Astrocyte (in vitro differentiated cells and primary cell): ENCODE results near the gene OS9. TPM values are rescaled to one million over a fixed set of nuclear protein-coding genes. Genes with fewer than 3 reads are reported as not detected.

Source experiments
- DNase-seq: peaks from one replicate; pipeline ENCODE4 v3.0.0-alpha.2; 2010; ENCODE audit warnings: low read depth
- FAIRE-seq: peaks from 2 replicates; lab custom pipeline; 2011; peaks lifted over from hg19 to GRCh38; lab: Jason Lieb, UNC
- H2AFZ ChIP-seq: 2 replicates; pipeline ENCODE4 v1.6.0; 2012; ENCODE audit warnings: low read depth, low read length, inconsistent platforms
- H3K27ac ChIP-seq: 2 replicates; pipeline ENCODE4 v1.5.1; 2011; ENCODE audit warnings: low read depth, low read length, inconsistent platforms
- H3K27me3 ChIP-seq: 2 replicates; pipeline ENCODE4 v1.6.0; 2011; ENCODE audit warnings: low read length, inconsistent platforms; ENCODE audit not compliant: insufficient read depth
- H3K36me3 ChIP-seq: 2 replicates; pipeline ENCODE4 v1.5.1; 2011; ENCODE audit warnings: low read length, inconsistent platforms; ENCODE audit not compliant: insufficient read depth
- H3K4me1 ChIP-seq: 2 replicates; pipeline ENCODE4 v1.5.1; 2011; ENCODE audit warnings: low read length, inconsistent platforms; ENCODE audit not compliant: insufficient read depth
- H3K4me2 ChIP-seq: 2 replicates; pipeline ENCODE4 v1.6.0; 2012; ENCODE audit warnings: low read length, inconsistent platforms
- H3K4me3 ChIP-seq: 2 replicates; pipeline ENCODE4 v1.5.1; 2011; ENCODE audit warnings: low read depth, mild to moderate bottlenecking, low read length, inconsistent platforms; ENCODE audit not compliant: insufficient read depth
- H3K79me2 ChIP-seq: 2 replicates; pipeline ENCODE4 v1.6.0; 2012; ENCODE audit warnings: mild to moderate bottlenecking, low read length, inconsistent platforms; ENCODE audit not compliant: insufficient read depth
- H3K9ac ChIP-seq: 2 replicates; pipeline ENCODE4 v1.6.0; 2012; ENCODE audit warnings: mild to moderate bottlenecking, low read length, inconsistent platforms
- H3K9me3 ChIP-seq: 2 replicates; pipeline ENCODE4 v1.5.1; 2012; ENCODE audit warnings: low read depth, mild to moderate bottlenecking, low read length, inconsistent platforms; ENCODE audit not compliant: insufficient read depth
- H4K20me1 ChIP-seq: 2 replicates; pipeline ENCODE4 v1.6.0; 2012; ENCODE audit warnings: low read length, inconsistent platforms; ENCODE audit not compliant: insufficient read depth
- H3K27ac Mint-ChIP-seq: one replicate; pipeline ENCODE4 v1.8.0; 2021; ENCODE audit warnings: mild to moderate bottlenecking, mixed read lengths; ENCODE audit not compliant: unreplicated experiment
- H3K27me3 Mint-ChIP-seq: one replicate; pipeline ENCODE4 v1.8.0; 2021; ENCODE audit warnings: low read depth, mixed read lengths; ENCODE audit not compliant: unreplicated experiment
- H3K36me3 Mint-ChIP-seq: one replicate; pipeline ENCODE4 v1.8.0; 2021; ENCODE audit warnings: low read depth, mixed read lengths; ENCODE audit not compliant: unreplicated experiment
- H3K4me1 Mint-ChIP-seq: one replicate; pipeline ENCODE4 v1.8.0; 2021; ENCODE audit warnings: low read depth, mixed read lengths; ENCODE audit not compliant: unreplicated experiment
- H3K4me3 Mint-ChIP-seq: one replicate; pipeline ENCODE4 v1.8.0; 2021; ENCODE audit warnings: mild to moderate bottlenecking, moderate library complexity, mixed read lengths; ENCODE audit not compliant: unreplicated experiment
- H3K9me3 Mint-ChIP-seq: one replicate; pipeline ENCODE4 v1.8.0; 2021; ENCODE audit warnings: mild to moderate bottlenecking, mixed read lengths; ENCODE audit not compliant: unreplicated experiment
- CTCF ChIP-seq: IDR thresholded peaks from 2 replicates; pipeline ENCODE4 v1.5.1; 2011; ENCODE audit warnings: low read depth, mild to moderate bottlenecking, inconsistent platforms, low read length, moderate library complexity; ENCODE audit not compliant: insufficient read depth
- EZH2 ChIP-seq: IDR thresholded peaks from 2 replicates; pipeline ENCODE4 v1.6.1; 2012; ENCODE audit warnings: mild to moderate bottlenecking, low read length, inconsistent platforms; ENCODE audit not compliant: insufficient read depth
- total RNA-seq: library from RNA; stranded (reverse); gene quantifications from 2 replicates; pipeline ENCODE4 v1.2.1, GENCODE V29; 2021

OS9 gene
- total RNA-seq, 1 donor from 2014 or later, result 194 TPM

- Histone ChIP-seq H3K9ac (peak overlapping the region; percentile 96), H3K9me3 (no peaks in the 10 kb centered on the region), H3K27me3 (peaks cover 25% of the 10 kb centered on the region), H4K20me1 (no peaks in the 10 kb centered on the region), H3K4me3 (peak overlapping the region; percentile 77), H3K79me2 (peaks cover 12% of the 10 kb centered on the region), H3K4me1 (peaks cover 5% of the 10 kb centered on the region), H3K27ac (peak overlapping the region; percentile 93), H2AFZ (peak overlapping the region; percentile 35), H3K36me3 (peaks cover 21% of the 10 kb centered on the region), H3K4me2 (peak overlapping the region; percentile 97)
- no peak for TF ChIP-seq EZH2
- no peak for TF ChIP-seq CTCF
- Mint-ChIP-seq H3K9me3 (no peaks in the 10 kb centered on the region), H3K36me3 (peaks cover 28% of the 10 kb centered on the region), H3K27me3 (peaks cover 20% of the 10 kb centered on the region), H3K4me1 (peaks cover 6% of the 10 kb centered on the region), H3K4me3 (peak overlapping the region; percentile 95), H3K27ac (peak overlapping the region; percentile 97)
- DNase-seq (no peak), FAIRE-seq (no peak)
Measured at GRCh38 chr12:57744194-57744776, 50.4 kb downstream of the OS9 start.

GRCh38 chr12:57744777-57745484 is 51.0 kb downstream of the OS9 start, which contains the start of gene TSPAN31:
TSS of gene TSPAN31 (plus strand) at chr12:57745039. CDS start at chr12:57745155, 116 bp downstream.
- TF ChIP-seq EZH2 (no peak), CTCF (no peak)
- Histone ChIP-seq H3K4me1 (peaks cover 5% of the 10 kb centered on the region), H3K9me3 (no peaks in the 10 kb centered on the region), H3K4me3 (peak within 1 kb of the TSS; percentile 77), H4K20me1 (no peaks in the 10 kb centered on the region), H3K79me2 (peaks cover 19% of the 10 kb centered on the region), H2AFZ (peak within 1 kb of the TSS; percentile 52), H3K36me3 (peaks cover 21% of the 10 kb centered on the region), H3K9ac (peak within 1 kb of the TSS; percentile 96), H3K27me3 (peaks cover 18% of the 10 kb centered on the region), H3K4me2 (peak within 1 kb of the TSS; percentile 97), H3K27ac (peak within 1 kb of the TSS; percentile 93)
- Mint-ChIP-seq H3K4me3 (peak within 1 kb of the TSS; percentile 95), H3K36me3 (peaks cover 28% of the 10 kb centered on the region), H3K4me1 (peaks cover 5% of the 10 kb centered on the region), H3K27me3 (peaks cover 13% of the 10 kb centered on the region), H3K9me3 (no peaks in the 10 kb centered on the region), H3K27ac (peak within 1 kb of the TSS; percentile 97)
- FAIRE-seq (peak; percentile 37), DNase-seq (peak; percentile 97)
